NCI-H128 (cell line): ENCODE measurements around the gene PTGES3L.
"Not testable (repeated sequence)": the region's sequence is repeated elsewhere in the genome, so short reads cannot be mapped to it uniquely, and the experiment has no call there.

ENCODE experiments used
- DNase-seq: peaks from one replicate; lab custom pipeline; 2025; ENCODE audit not compliant: unreplicated experiment; lab: John Stamatoyannopoulos, UW

The PTGES3L gene

GRCh38 chr17:42982266-42982665 is 2.4 kb upstream of the PTGES3L start:
- no peak for DNase-seq

- no peak for DNase-seq
These were observed 1.0 kb upstream of the PTGES3L start for GRCh38 chr17:42980766-42981397.

DNA sequence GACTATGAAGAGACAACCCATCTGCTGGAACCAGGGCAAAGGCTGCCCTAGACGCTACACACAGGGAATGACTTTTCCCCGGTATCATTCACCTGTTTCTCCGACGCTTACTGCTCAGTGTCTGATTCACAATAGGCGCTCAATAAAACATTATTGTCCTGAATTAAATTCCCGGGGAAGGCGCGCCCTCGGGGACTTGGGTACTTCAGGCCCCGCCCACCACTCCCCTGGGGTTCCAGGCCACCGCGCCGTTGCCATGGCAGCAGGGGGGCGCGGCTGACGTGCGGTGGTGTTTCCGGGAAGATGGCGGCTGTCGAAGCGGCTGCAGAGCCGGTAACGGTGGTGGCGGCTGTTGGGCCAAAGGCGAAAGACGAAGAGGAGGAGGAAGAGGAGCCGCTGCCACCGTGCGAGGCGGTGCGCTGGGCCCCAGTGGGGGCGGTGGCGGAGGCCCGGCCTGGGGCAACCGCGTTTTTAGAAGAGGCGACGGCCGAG is 440 bp upstream of the PTGES3L start, which contains the start of gene RUNDC1:
Gene RUNDC1, plus strand, starts transcription at position 292 of the 492 bp plus-strand sequence. Its CDS starts 12 bp downstream, at position 304.
- DNase-seq, result peak; percentile 61

- not testable (repeated sequence) for DNase-seq
These were observed 4.2 kb downstream of the PTGES3L start for GRCh38 chr17:42975701-42976100.

DNA sequence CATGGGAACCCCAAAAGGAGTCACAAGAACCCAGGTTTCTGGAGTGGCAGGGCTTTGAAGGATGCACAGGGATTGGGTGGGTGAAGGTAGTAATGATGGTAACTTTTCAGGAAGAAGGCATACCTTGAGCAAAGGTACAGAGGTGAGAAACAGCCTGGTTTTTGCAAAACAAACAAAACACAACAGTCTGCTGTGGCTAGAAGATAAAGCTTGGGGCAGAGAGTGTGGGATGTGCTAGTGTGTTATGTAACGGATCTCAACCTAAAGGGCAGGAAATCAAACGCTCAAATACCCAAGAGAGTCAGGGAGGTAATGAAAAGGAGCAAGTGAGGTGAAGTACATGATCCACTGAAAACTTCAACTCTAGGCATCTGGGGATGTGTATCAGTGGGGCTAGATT is 4.6 kb downstream of the PTGES3L start:
- no peak for DNase-seq

- not testable (repeated sequence) for DNase-seq
These were observed 6.6 kb downstream of the PTGES3L start for GRCh38 chr17:42973323-42973722.

- DNase-seq, result no peak
These were observed 8.3 kb downstream of the PTGES3L start for GRCh38 chr17:42971589-42971988.

- no peak for DNase-seq
These were observed 10.8 kb downstream of the PTGES3L start for GRCh38 chr17:42969001-42969581.

DNA sequence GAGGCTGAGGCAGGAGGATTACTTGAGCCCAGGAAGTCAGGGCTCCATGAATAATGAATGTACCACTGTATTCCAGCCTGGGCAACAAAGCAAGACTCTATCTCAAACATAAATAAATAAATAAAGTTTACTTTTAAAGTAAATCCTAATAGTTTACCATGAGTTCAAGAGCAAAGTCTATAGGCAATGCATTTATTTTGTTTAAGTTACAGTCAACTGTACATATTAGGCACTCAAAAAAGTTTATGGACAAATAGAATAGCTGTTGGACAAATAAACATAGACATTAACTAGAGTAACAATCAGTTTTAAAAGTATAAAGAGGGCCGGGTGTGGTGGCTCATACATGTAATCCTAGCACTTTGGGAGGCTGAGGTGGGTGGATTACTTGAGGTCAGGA is 12.0 kb downstream of the PTGES3L start:
- DNase-seq, result no peak

DNA sequence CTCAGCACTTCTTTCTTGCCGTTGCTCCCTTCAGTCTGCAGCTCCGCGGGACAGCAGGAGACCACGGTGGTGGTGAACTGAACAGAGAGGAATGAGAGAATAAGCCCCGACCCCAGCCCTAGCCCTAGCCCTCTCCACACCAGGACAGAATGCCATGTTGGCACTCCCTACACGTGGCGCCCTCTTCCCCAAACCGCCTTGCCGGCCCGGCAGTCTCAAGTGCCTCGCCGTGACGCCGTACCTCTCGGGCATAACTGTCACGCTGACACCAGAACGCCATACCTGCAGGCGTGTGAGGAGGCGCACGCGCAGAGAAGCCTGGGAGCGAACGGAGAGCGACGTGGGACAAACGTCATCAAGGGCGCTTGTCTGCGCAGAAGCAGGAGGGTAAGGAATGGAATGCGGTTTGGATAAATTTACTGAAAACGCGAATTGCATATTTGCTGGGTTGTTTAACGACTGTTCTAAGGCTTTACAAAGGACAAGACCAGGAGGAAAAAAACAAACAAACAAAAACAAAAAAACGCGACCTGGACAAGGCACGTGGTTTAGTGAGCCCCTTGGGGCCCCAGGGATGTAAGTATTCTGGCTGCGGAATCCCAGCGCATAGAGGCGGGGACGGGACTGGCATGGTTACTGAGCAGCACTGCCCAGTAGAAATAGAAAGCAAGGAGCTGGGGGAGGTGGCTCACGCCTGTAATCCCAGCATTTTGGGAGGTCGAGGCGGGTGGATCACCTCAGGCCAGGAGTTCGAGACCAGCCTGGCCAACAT is 15.5 kb downstream of the PTGES3L start, which contains the start of gene AARSD1:
Gene AARSD1, minus strand, starts transcription at position 294 of the 772 bp plus-strand sequence. Its CDS starts 14 bp downstream, at position 280.
- DNase-seq, result peak; percentile 55

- DNase-seq, result no peak
These were observed 26.2 kb downstream of the PTGES3L start for GRCh38 chr17:42953669-42954068.

DNA sequence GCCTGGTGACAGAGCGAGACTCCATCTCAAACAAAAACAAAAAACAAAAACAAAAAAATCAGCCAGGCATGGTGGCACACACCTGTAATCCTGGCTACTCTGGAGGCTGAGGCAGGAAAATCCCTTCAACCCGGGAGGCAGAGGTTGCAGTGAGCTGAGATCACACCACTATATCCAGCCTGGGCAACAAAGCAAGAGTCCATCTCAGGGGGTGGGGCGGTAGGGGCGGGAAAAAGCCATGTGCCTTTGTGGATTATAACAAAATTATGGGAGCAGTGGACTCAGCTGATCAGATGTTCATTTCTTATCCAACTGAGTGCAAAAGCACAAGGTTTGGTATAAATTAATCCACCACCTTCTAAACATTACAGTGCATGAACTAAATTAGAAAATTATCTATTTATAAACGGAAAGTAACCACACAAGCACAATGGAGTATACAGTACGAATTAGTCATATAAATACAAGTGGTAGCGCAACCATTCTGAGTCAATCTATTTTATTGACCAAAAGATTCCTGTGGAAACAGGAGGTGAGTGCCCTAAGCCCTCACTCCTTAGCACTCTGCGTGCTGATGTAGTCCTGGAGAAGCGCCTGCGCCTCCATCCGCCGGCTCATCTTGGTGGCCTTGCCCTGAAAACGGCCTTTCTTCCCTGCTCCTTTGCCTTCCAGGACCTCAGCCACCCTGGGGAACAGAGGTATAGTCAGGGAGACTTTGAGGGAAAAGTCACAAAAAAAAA is 29.7 kb downstream of the PTGES3L start:
- no peak for DNase-seq

DNA sequence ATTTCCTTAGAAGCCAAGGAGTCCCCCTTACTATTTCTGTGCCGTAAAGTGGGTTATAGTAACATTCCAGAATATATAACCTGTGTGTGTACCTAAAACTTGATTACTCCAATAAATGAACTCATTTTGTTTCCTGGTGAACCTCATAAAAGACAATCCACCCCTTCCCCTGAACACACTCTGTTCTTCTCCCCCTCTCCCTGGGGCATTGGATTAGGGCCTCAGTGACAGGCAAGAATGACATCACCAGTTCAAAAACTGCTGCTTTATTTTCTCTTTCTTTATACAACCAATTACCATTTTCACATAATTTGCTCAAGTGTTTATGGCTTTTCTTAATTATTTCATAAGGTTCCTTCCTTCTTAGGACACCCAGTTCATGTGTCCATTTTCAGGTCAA is 33.1 kb downstream of the PTGES3L start:
- DNase-seq, result no peak

GRCh38 chr17:42944211-42944610 is 35.7 kb downstream of the PTGES3L start:
- no peak for DNase-seq

- no peak for DNase-seq
These were observed 41.9 kb downstream of the PTGES3L start for GRCh38 chr17:42937712-42938596.

- DNase-seq, result no peak
These were observed 50.4 kb downstream of the PTGES3L start for GRCh38 chr17:42929497-42929844.

- DNase-seq, result no peak
These were observed 51.0 kb downstream of the PTGES3L start for GRCh38 chr17:42928714-42929496.

GRCh38 chr17:42924891-42925290 is 55.0 kb downstream of the PTGES3L start:
- DNase-seq, result no peak

DNA sequence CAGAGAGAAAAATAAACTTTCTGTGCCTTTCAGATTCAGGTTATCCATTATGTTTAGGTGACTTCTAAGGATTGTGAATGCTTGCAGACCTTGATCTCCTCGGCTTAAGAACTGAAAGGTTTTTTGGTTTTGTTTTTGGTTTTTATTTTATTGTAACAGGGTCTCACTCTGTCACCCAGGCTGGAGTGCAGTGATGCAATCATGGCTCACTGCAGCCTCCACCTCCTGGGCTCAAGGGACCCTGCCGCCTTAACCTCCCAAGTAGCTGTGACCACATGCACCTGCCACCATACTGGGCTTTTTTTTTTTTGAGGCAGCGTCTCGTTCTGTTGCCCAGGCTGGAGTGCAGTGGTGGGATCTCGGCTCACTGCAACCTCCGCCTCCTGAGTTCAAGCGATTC is 56.4 kb downstream of the PTGES3L start:
- DNase-seq, result not testable (repeated sequence)
